AG04450 (cell line): ENCODE results near the gene SLC35G6. TPM values are rescaled to one million over a fixed set of nuclear protein-coding genes. Genes with fewer than 3 reads are reported as not detected.

ENCODE experiments used
- CTCF ChIA-PET: fragments of 300-600, 350-600 bp; formaldehyde crosslinking; extraction: SDS; loops from one replicate; lab custom pipeline; 2022; ENCODE audit warnings: antibody characterized with exemption, inconsistent platforms; lab: Charles Lee
- POLR2A ChIA-PET: fragments of 350-600 bp; formaldehyde crosslinking; extraction: SDS; loops from one replicate; lab custom pipeline; 2021; ENCODE audit warnings: antibody characterized with exemption, inconsistent platforms; lab: Yijun Ruan, JAX
- DNase-seq: peaks from one replicate; pipeline ENCODE4 v3.0.0-alpha.2; 2011; ENCODE audit warnings: low read depth, low spot score
- H3K27ac ChIP-seq: one replicate; pipeline ENCODE4 v1.5.1; 2012; ENCODE audit warnings: low read depth, low read length, control low read depth
- H3K27me3 ChIP-seq: one replicate; pipeline ENCODE4 v1.6.0; 2012; ENCODE audit warnings: low read length; ENCODE audit not compliant: control insufficient read depth, insufficient read depth
- H3K4me3 ChIP-seq: 2 replicates; pipeline ENCODE4 v1.5.1; 2011; ENCODE audit warnings: mild to moderate bottlenecking, low read depth, low read length, control low read depth
- H3K9me3 ChIP-seq: 2 replicates; pipeline ENCODE4 v1.5.1; 2012; ENCODE audit warnings: low read length; ENCODE audit not compliant: control insufficient read depth, insufficient read depth
- CTCF ChIP-seq: IDR thresholded peaks from 2 replicates; pipeline ENCODE4 v1.5.1; 2011; ENCODE audit warnings: low read depth, low read length, control low read depth, inconsistent platforms
- polyA plus RNA-seq: library from polyadenylated mRNA; depleted of rRNA; stranded (reverse); fragments of >200 nt; gene quantifications from 2 replicates; pipeline ENCODE4 v1.2.3, GENCODE V29; 2011

SLC35G6 gene
- polyA plus RNA-seq, 1 experiment = not detected

GRCh38 chr17:7459961-7460545, 21.2 kb upstream of the SLC35G6 start:
- no peak for DNase-seq
- ChIA-PET CTCF (interaction anchor here (0.5 kb wide), 1 partner anchor 750 kb away, joined by 3 read pairs; the partner anchor contains the start of gene AURKB), POLR2A (interaction anchor here (1.2 kb wide), 1 partner anchor 20 kb away, joined by 3 read pairs; the partner anchor contains the start of gene ZBTB4)
- TF ChIP-seq CTCF = no peak
- Histone ChIP-seq H3K27me3 (no peaks in the 10 kb centered on the region), H3K9me3 (no peaks in the 10 kb centered on the region), H3K4me3 (no peak overlapping the region), H3K27ac (no peak overlapping the region)

GRCh38 chr17:7460850-7461660, 20.2 kb upstream of the SLC35G6 start:
- Histone ChIP-seq H3K27me3 (no peaks in the 10 kb centered on the region), H3K27ac (no peak overlapping the region), H3K9me3 (no peaks in the 10 kb centered on the region), H3K4me3 (no peak overlapping the region)
- POLR2A ChIA-PET = interaction anchor here (1.2 kb wide), 1 partner anchor 19 kb away, joined by 3 read pairs; the partner anchor contains the start of gene ZBTB4
- DNase-seq = no peak
- CTCF ChIA-PET = no interaction called here
- no peak for TF ChIP-seq CTCF

- Histone ChIP-seq H3K4me3 (no peak overlapping the region), H3K9me3 (no peaks in the 10 kb centered on the region), H3K27me3 (no peaks in the 10 kb centered on the region), H3K27ac (no peak overlapping the region)
- ChIA-PET CTCF (no interaction called here), POLR2A (interaction anchor here (0.7 kb wide), 1 partner anchor 72 kb away, joined by 3 read pairs; no protein-coding TSS in a partner anchor)
- DNase-seq = no peak
- TF ChIP-seq CTCF = no peak
These were observed 18.5 kb upstream of the SLC35G6 start for GRCh38 chr17:7462474-7463371.

- DNase-seq = no peak
- Histone ChIP-seq H3K27me3 (no peaks in the 10 kb centered on the region), H3K27ac (no peak overlapping the region), H3K4me3 (no peak overlapping the region), H3K9me3 (no peaks in the 10 kb centered on the region)
- POLR2A ChIA-PET = no interaction called here
- TF ChIP-seq CTCF = no peak
- CTCF ChIA-PET = interaction anchor here (1.0 kb wide), 1 partner anchor 51 kb away, joined by 3 read pairs; no protein-coding TSS in a partner anchor
These were observed 17.8 kb upstream of the SLC35G6 start for GRCh38 chr17:7463372-7463846.
